Measurements from ENCODE around the gene TRPC4AP. TPM values are rescaled to one million over a fixed set of nuclear protein-coding genes. Genes with fewer than 3 reads are reported as not detected.

TRPC4AP gene
- total RNA-seq, 1 donor: 98.8 TPM

- no peaks in the 10 kb centered on the region for H3K36me3 ChIP-seq (ENCODE audit: insufficient read depth, low read length)
- no peak for TF ChIP-seq CTCF (IDR thresholded peaks at IDR 0.05; ENCODE audit: extremely low read depth, low read depth, low read length)
- DNase-seq (ENCODE audit: insufficient read length, low spot score, missing footprints): no peak
- no peaks in the 10 kb centered on the region for H3K9me3 ChIP-seq (ENCODE audit: low read depth, low read length)
- peaks cover 8% of the 10 kb centered on the region for H3K27me3 ChIP-seq (ENCODE audit: insufficient read depth, low read length)
- H3K4me3 ChIP-seq (ENCODE audit: insufficient read depth, low read length): no peak overlapping the region
- H3K27ac ChIP-seq (ENCODE audit: low read depth, low read length): no peak overlapping the region
- H3K4me2 ChIP-seq (ENCODE audit: insufficient read depth, low read length): no peak overlapping the region
- no peaks in the 10 kb centered on the region for H4K20me1 ChIP-seq (ENCODE audit: insufficient read depth, low read length)
- no peaks in the 10 kb centered on the region for H3K4me1 ChIP-seq (ENCODE audit: insufficient read depth, low read length)
- no peak overlapping the region for H2AFZ ChIP-seq (ENCODE audit: low read length)
- H3K79me2 ChIP-seq (ENCODE audit: insufficient read depth, low read length): no peaks in the 10 kb centered on the region
Observed at GRCh38 chr20:34970846-34971560, 121.6 kb downstream of the TRPC4AP start.

GRCh38 chr20:34970193-34970840, 122.3 kb downstream of the TRPC4AP start:
- H2AFZ ChIP-seq (ENCODE audit: low read length): no peak overlapping the region
- H3K9me3 ChIP-seq (ENCODE audit: low read depth, low read length): no peaks in the 10 kb centered on the region
- TF ChIP-seq CTCF (IDR thresholded peaks at IDR 0.05; ENCODE audit: extremely low read depth, low read depth, low read length): no peak
- H3K27ac ChIP-seq (ENCODE audit: low read depth, low read length): no peak overlapping the region
- H3K4me3 ChIP-seq (ENCODE audit: insufficient read depth, low read length): no peak overlapping the region
- H3K4me2 ChIP-seq (ENCODE audit: insufficient read depth, low read length): no peak overlapping the region
- peaks cover 8% of the 10 kb centered on the region for H3K27me3 ChIP-seq (ENCODE audit: insufficient read depth, low read length)
- H3K36me3 ChIP-seq (ENCODE audit: insufficient read depth, low read length): no peaks in the 10 kb centered on the region
- no peaks in the 10 kb centered on the region for H3K4me1 ChIP-seq (ENCODE audit: insufficient read depth, low read length)
- no peaks in the 10 kb centered on the region for H3K79me2 ChIP-seq (ENCODE audit: insufficient read depth, low read length)
- DNase-seq (ENCODE audit: insufficient read length, low spot score, missing footprints): peak; percentile 35
- H4K20me1 ChIP-seq (ENCODE audit: insufficient read depth, low read length): no peaks in the 10 kb centered on the region

GRCh38 chr20:34968042-34968775, 124.4 kb downstream of the TRPC4AP start:
- no peak for TF ChIP-seq CTCF (IDR thresholded peaks at IDR 0.05; ENCODE audit: extremely low read depth, low read depth, low read length)

GRCh38 chr20:34967421-34967820, 125.2 kb downstream of the TRPC4AP start:
- no peaks in the 10 kb centered on the region for H3K9me3 ChIP-seq (ENCODE audit: low read depth, low read length)
- H3K4me2 ChIP-seq (ENCODE audit: insufficient read depth, low read length): no peak overlapping the region
- no peaks in the 10 kb centered on the region for H3K36me3 ChIP-seq (ENCODE audit: insufficient read depth, low read length)
- peaks cover 4% of the 10 kb centered on the region for H3K27me3 ChIP-seq (ENCODE audit: insufficient read depth, low read length)
- H3K79me2 ChIP-seq (ENCODE audit: insufficient read depth, low read length): no peaks in the 10 kb centered on the region
- no peaks in the 10 kb centered on the region for H4K20me1 ChIP-seq (ENCODE audit: insufficient read depth, low read length)
- H3K27ac ChIP-seq (ENCODE audit: low read depth, low read length): no peak overlapping the region
- no peaks in the 10 kb centered on the region for H3K4me1 ChIP-seq (ENCODE audit: insufficient read depth, low read length)
- H2AFZ ChIP-seq (ENCODE audit: low read length): no peak overlapping the region
- H3K4me3 ChIP-seq (ENCODE audit: insufficient read depth, low read length): no peak overlapping the region
- DNase-seq (ENCODE audit: insufficient read length, low spot score, missing footprints): no peak
- TF ChIP-seq CTCF (IDR thresholded peaks at IDR 0.05; ENCODE audit: extremely low read depth, low read depth, low read length): no peak

More at GRCh38 chr20:34968042-34968775, 124.4 kb downstream of the TRPC4AP start:
- H3K27me3 ChIP-seq (ENCODE audit: insufficient read depth, low read length): peaks cover 4% of the 10 kb centered on the region
- H2AFZ ChIP-seq (ENCODE audit: low read length): no peak overlapping the region
- H4K20me1 ChIP-seq (ENCODE audit: insufficient read depth, low read length): no peaks in the 10 kb centered on the region
- peak; percentile 18 for DNase-seq (ENCODE audit: insufficient read length, low spot score, missing footprints)
- H3K4me3 ChIP-seq (ENCODE audit: insufficient read depth, low read length): no peak overlapping the region
- no peaks in the 10 kb centered on the region for H3K79me2 ChIP-seq (ENCODE audit: insufficient read depth, low read length)
- no peaks in the 10 kb centered on the region for H3K9me3 ChIP-seq (ENCODE audit: low read depth, low read length)
- no peaks in the 10 kb centered on the region for H3K36me3 ChIP-seq (ENCODE audit: insufficient read depth, low read length)
- no peak overlapping the region for H3K4me2 ChIP-seq (ENCODE audit: insufficient read depth, low read length)
- no peak overlapping the region for H3K27ac ChIP-seq (ENCODE audit: low read depth, low read length)
- H3K4me1 ChIP-seq (ENCODE audit: insufficient read depth, low read length): no peaks in the 10 kb centered on the region

Data from osteoblast (primary cell).